GM19328 (cell line): ENCODE measurements around the gene PRR14.

Source experiments
- ATAC-seq: cut with Tn5 transposase; IDR thresholded peaks from one replicate; pipeline ENCODE4 v1.9.1; 2021; ENCODE audit warnings: mild to moderate bottlenecking, moderate library complexity; ENCODE audit not compliant: unreplicated experiment

Gene PRR14

DNA sequence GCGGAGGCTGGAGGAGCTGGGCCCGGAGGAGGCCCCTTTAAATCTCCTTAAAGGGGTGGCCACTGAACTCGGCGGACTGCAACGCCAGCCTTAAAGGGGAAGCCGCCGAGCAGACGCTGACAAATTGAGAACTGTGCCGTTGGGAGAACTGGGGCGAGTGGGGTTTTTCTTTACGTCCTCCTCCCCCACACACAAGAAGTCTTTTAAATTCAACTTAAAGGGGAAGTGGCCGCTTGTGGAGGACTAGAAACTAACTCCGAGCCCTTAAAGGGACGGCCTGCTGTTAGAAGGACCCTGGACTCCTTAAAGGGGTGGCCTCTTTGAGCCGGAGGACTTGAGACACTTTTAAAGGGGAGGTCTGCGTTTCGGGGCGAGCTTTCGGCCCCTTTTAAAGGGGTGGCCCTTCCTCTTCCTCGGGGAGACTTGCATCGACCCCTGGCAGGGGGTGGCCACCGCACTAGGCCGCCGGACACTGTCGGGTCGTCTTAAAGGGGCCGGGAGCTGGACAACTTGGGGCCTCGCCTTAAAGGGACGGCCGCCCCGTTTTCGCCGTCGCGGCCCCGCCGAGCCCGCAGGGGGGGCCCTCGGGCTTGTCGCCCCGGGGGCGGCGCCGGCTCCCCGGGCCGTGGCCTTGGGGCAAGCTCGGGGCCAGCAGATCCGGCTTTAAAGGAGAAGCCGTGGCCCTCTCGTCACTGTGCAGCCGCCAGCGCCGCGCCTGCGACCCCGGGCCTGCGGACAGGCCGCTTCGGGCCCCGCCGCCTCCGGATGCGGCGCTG, 8.2 kb downstream of the PRR14 start:
- peak; percentile 43 for ATAC-seq

DNA sequence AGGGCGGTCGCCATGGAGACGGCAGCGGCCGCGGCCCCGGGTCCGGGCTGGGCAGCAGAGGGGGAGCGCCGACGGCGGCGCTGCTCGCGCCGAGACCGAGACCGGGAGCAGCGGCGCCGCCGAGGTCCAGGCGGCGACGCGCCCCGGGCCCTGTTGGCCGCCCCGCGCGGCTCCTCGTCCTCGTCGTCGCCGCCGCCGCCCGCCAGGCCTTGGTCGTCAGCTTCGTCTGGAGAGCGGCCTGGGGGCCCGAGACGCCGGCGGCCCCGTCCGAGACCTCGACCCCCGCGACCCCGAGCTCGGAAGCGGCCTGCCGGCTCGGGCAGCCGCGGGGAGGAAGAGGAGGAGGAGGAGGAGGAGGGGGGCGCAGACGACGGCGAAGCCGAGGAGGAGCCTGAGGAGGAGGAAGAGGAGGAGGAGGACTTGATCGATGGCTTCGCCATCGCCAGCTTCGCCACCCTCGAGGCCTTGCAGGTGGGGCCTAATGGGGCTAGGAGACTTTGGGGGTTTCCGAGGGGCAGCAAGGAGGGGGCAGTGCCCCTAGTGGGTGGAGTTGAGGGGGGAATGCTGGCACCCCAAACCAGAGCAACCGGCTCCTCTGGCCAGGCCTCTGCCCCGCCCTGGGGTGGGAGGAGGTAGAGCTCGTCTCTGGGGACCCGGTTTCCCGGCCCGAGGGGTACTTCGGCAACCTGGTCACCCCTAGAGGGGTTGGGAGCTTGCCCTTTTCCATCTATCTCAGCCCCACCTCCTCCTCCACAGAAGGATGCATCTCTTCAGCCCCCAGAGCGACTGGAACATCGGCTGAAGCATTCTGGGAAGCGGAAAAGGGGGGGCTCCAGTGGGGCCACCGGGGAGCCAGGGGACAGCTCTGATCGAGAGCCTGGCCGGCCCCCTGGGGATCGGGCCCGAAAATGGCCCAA, 9.0 kb downstream of the PRR14 start:
- ATAC-seq = no peak

DNA sequence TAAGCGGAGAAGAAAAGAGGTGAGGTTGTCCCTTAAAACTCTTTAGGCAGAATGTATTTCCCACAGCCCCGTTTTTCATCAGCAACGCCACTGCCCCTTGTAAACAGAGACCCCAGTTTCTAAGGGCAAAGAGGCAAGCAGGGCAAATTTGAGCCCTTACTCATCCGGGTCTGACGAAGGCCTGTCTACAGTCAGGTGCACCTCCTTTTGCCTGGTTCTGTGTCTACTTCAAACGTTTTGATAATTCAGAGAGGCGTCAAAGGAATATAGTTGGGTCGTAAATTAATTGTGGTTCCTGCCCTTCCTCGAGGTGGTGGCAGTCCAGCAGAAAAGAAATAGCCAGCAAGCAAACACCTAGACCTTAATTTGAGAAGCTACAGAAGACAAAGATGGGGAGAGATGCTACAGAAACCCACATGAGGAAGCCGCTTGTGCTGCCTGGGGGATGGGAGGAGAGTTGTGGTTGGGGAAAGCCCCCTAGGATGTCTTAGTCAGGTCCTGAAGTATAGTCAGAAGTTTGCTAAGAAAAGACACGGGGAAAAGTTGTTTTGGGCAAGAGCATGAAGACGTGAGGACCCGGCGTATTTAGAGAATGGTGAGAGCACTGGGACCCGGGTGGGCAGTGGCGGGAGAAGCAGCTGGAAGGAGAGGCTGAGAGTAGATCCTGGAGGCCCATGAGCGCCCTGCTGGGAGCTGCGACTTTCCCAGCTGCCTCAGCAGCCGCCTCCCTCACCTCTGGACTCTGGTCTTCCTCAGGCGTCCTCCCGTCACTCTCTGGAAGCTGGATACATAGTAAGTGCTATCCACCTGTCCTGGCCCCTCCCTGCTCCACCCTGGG, 9.9 kb downstream of the PRR14 start:
- no peak for ATAC-seq

DNA sequence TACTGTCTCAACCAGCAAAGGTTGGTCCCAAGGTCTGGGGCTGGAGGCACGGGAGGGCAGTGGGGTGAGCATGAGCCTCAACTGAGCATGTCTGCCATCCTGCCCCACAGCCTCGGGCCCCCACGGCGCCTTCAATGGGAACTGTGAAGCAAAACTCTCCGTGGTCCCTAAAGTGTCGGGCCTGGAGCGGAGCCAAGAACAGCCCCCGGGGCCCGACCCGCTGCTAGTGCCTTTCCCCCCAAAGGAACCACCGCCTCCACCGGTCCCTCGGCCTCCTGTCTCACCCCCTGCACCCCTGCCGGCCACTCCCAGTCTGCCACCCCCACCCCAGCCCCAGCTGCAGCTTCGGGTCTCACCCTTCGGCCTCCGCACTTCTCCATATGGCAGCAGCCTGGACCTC, 11.7 kb downstream of the PRR14 start:
- no peak for ATAC-seq

DNA sequence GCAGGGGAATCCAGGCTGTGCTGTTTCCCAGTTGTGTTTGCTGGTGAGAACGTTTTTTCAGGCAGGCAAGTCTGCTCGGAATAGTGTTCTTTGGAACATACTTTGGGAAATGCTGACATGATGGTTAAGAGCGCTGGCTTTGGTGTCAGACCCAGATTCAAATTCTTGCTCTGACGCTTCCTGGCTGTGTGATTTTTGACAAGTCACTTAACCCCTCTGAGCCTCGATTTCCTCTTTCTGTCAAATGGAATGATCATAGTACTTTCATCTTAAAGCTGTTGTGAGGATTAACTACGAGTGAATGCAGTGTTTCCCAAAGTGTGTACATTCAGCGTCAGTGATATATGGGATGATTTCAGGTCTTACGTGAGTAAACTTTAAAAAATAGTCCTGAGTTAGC, 12.3 kb downstream of the PRR14 start:
- ATAC-seq = no peak

DNA sequence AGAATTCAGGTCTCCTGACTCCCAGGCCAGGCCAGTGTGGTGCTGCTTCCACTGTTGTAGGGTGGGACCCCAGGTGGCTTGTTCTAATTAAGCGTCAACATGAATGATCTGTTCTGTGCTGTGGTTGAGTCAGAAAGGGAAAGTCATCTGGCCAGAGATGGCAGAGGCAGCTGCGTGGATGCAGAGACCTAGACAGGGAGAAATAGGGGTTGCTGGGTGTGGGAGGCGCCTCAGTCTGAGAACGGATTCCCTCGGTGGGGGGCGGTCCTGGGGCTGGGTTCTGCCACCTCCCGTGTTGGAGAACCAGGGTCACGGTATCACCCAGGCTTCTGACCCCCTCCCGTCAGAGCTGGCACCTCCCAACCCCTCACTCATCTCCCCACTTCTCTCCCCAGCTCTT, 13.1 kb downstream of the PRR14 start:
- no peak for ATAC-seq

DNA sequence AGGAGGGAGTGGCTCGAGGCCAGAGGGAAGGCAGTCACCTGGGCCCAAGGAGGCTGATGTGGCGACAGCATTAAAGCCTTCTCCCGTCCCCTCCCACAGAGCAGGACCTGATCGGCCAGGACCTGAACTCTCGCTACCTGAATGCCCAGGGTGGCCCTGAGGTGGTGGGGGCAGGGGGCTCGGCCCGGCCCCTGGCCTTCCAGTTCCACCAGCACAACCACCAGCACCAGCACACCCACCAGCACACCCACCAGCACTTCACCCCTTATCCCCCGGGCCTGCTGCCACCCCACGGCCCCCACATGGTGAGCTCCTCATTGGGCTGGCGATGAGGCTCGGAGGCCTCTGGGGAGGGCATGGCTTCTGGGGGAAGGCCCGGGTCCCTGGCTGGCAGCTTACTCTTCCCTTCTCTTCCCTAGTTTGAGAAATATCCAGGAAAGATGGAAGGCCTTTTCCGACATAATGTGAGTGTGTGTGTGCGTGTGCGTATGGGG, 13.9 kb downstream of the PRR14 start:
- no peak for ATAC-seq

DNA sequence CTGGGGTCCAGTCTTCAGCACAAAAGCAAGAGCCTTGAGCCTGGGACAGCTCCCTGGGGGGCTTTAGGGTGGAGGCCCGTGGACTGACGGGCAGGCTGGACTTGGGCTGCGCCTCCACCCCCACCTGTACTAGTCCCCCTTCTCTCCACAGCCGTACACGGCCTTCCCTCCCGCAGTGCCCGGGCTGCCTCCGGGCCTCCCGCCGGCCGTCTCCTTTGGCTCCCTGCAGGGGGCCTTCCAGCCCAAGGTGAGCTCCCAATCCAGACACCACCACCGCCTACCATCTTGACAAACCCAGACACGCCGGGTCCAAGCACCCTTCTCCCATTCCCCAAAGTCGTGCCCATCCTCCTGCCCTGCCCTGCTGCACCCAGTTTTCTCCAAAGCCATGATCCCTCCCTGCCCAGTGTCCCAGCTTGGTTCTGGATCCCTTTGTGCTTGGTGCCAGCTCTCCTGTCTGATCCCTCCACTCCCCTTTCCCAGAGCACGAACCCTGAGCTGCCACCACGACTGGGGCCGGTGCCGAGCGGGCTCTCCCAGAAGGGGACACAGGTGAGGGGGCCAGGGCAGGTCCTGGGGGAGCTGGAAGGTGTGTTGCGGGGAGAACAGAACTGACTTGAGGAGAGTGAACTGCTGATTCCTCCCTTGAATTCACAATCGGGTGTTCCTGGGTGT, 14.5 kb downstream of the PRR14 start:
- ATAC-seq = no peak

DNA sequence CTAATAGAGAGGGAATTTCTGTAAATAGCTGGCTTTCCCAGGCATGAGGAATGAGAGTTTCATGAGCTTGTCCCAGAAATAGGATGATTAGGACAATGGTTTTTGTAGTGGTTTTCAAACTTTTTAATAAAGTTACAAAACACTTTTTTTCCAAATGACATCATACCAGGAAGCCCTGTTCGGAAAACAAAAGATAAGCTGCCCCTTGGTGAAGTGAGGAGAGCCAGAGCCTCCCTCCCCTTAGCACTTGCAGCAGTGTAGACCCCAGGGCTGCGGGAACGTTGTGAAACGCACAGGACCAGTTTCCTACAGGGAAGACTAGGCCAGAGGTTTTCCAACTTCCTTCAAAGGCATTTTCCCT, 15.1 kb downstream of the PRR14 start:
- no peak for ATAC-seq

DNA sequence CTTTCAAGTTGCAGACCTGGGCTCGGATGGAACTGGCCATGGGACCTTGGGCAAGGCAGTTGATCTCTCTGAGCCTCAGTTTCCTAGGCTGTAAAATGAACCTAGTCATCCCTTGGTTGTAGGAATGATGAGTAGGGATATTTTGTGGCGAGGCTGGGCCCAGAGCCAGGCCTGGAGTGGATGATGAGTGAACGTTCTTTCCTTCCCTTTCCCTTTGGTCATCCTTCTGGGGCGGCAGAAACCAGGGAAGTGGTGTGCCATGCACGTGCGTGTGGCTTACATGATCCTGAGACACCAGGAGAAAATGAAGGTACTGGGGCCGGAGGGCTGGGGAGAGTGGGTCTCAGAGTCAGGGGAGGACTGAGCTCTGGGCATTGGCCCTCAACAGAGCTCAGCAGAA, 15.9 kb downstream of the PRR14 start:
- no peak for ATAC-seq

DNA sequence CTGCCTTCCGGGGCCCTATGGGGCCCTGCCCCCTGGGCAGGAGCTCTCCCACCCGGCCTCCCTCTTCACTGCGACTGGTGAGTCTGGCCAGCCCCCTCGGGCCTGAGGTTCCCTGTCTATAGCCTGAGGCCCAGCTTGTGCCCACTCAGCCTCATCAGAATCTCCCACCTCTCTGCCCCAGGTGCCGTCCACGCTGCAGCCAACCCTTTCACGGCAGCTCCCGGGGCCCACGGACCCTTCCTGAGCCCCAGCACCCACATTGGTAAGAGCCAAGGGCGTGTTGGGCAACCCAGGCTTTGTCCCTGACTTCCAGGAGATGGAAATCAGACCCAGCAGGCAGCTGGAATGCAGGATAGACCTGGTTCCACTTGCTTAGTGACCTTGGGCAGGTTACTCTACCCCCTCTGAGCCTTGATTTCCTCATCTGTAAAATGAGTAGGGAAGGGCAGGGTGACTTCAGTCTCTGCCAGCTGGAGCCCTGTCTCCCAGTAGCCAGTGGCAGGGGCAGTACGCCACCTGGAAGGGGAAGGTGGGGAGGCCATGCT, 16.7 kb downstream of the PRR14 start:
- no peak for ATAC-seq

DNA sequence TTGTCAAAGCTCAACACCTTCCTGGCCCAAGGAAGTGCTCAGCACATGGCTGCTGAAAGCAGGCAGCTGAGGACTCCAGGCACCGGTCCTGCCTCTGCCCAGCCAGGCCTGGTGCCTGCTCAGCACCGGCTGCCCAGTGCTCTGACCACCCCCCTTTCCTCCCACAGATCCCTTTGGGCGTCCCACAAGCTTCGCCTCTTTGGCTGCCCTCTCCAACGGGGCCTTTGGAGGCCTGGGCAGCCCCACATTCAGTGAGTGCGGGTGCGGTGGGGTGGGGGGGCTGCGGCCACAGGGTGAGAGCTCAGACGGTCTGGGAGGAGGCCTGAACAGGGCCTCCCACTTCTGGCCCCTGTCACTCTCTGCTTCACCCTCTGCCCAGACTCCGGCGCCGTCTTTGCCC, 17.6 kb downstream of the PRR14 start:
- no peak for ATAC-seq

DNA sequence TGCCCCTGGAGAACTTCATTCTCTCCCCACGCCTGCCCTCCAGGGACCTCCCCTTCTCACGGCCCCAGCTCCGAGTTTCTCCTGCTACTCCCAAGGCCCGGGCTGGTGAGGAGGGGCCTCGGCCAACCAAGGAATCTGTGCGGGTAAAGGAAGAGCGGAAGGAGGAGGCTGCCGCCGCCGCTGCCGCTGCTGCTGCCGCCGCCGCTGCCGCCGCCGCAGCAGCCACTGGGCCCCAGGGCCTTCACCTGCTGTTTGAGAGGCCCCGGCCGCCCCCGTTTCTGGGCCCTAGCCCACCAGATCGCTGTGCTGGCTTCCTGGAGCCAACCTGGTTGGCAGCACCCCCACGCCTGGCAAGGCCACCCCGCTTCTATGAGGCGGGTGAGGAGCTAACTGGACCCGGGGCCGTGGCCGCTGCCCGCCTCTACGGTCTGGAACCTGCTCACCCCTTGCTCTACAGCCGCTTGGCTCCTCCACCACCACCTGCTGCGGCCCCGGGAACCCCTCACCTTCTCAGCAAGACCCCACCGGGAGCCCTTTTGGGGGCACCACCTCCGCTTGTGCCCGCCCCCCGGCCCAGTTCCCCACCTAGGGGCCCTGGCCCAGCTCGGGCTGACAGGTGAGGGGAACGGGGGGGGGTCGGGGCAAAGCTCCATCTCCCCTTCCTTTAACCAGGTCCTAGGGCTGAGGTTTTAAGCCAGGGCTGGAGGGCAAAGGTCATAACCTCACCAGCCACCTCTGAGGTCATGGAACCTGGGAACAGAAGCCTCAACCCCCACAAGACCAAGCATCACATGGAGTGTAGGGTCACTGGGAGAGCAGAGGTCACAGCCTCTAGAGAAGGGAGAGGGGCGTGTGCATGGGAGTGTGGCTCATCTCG, 18.5 kb downstream of the PRR14 start:
- no peak for ATAC-seq

DNA sequence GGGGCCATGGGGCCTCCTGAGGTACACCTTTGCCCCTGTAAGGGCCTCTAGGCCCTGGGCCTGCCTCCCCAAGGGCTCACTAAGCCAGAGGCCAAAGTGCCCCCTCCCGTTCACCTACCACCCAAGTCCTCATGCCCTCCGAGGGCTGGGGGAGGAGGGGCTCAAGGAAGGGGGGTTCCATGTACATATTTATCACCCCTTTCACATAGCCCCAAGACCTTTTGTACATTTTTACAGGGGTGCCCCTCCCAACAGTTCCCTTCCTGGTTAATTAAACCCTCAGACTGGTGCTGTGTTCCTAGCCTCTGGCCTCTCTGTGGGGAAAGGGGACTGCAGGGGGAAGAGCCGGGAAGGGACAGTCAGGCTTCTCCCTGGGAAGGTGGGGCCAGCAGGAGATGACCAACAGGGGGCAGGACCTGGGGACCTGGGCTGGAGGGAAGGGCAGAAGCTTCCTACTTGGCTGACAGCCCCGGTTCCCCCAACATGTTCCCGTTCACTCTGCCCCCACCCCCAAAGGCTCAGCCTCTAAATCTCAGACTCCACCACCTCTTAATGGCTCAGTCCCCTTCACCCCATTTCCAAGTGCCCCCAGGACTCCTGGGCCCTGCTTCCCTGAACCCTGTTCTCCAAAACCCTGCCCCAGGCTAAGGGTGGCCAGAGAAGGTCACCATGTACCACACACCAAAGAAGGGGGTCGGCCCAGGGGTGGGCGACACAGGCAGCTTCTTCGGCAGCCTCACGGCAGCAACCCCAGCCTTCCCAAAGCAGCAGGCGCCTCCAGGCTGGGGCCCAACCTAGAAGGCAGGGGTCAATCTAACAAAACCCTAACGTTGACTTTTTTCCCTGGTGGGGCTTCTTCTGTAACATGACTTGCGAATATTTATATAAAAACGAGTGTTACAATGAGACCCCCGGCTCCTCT, 19.4 kb downstream of the PRR14 start:
- no peak for ATAC-seq

DNA sequence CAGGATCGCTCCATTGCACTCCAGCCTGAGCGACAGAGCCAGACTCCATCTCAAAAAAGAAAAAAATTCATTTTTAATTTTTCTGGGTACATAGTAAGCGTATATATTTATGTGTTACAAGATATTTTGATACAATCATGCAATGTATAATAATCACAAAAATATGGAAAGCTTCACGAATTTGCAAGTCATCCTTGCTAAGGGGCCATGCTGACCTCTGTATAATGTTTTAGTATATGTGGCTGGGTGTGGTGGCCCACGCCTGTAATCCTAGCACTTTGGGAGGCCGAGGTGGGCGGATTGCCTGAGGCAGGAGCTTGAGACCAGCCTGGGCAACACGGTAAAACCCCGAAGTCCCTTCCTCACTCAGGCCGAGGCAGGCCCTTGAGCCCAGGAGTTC, 24.4 kb downstream of the PRR14 start:
- ATAC-seq = no peak

DNA sequence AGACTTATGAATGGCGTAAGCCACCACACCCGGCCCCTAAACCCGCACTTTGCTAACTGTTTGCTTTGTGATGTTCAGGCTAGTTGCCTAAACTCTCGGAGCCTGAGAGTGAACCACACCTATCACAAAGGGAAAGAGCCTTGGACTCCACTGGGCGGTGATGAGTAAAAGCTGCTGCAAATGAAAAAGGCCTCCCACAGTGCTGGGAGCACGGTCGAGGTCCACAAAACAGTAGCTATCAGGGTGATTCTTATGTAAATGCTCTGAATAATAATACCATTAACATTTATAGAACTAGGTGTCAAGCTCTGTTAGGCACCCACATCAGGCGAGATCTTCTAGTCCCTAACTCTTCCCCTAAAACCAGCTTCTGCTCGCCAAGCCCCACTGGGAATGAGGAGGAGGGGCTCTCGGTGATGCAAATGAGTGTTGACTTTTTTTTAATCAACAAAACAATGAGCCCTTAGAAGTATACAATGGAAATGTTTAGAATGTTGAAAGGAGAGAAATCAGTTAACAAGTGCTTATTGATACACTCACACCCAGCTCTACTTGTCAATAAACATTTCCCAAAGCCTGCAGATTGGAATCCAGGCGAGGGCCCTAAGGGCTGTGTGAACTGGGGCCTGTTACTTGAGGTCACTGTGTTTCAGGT, 27.3 kb downstream of the PRR14 start:
- no peak for ATAC-seq

DNA sequence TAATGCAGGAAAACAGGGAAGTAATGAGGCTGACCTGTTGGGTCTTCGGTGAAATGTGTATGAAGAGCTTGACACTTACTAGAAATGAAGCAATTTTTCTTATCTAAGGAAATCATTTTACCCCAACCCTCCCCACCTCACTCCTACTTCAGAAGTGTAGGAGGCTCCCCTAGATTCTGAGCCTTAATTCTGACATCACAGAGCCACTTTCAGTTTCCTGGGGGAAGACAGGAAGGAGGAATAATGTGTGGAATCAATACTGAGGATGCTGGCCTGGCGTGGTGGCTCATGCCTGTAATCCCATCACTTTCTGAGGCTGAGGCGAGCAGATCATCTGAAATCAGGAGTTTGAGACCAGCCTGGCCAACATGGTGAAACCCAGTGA, 27.8 kb downstream of the PRR14 start:
- no peak for ATAC-seq

DNA sequence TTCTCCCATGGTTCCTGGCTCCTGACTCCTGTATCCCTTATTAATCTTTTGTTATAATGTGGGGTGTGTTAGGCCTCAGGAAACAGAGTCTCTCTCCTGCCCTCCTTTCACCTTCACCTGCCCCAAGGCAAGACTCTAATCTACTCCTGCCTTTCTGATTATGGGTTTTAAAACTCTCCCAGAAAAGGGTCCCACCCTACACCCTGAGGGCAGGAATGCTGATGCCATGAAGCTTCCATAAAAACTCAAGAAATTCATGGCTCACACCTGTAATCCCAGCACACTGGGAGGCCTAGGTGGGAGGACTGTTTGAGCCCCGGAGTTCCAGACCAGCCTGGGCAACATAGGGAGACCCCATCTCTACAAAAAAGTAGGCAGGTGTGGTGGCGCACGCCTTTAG, 29.6 kb downstream of the PRR14 start:
- no peak for ATAC-seq
